Mesendoderm (in vitro differentiated cells): ENCODE measurements around the gene TRPC4. TPM values are rescaled to one million over a fixed set of nuclear protein-coding genes. Genes with fewer than 3 reads are reported as not detected.
"Not testable (repeated sequence)": the region's sequence is repeated elsewhere in the genome, so short reads cannot be mapped to it uniquely, and the experiment has no call there.

Experiments
- DNase-seq: peaks from one replicate; pipeline ENCODE4 v3.0.0; 2013
- H2AK5ac ChIP-seq: 2 replicates; pipeline ENCODE4 v1.6.1; 2013; ENCODE audit warnings: low read length, inconsistent platforms
- H2BK120ac ChIP-seq: 2 replicates; pipeline ENCODE4 v1.6.1; 2013; ENCODE audit warnings: low read depth, mild to moderate bottlenecking, low read length, moderate library complexity, mixed read lengths
- H2BK15ac ChIP-seq: replicated peaks from 2 replicates; pipeline ENCODE4 v1.6.1; 2013; ENCODE audit warnings: low read depth, mild to moderate bottlenecking, moderate library complexity
- H2BK5ac ChIP-seq: 2 replicates; pipeline ENCODE4 v1.6.1; 2013; ENCODE audit warnings: low read length, inconsistent platforms
- H3K18ac ChIP-seq: 2 replicates; pipeline ENCODE4 v1.6.1; 2013; ENCODE audit warnings: mild to moderate bottlenecking, low read length, mixed read lengths
- H3K23ac ChIP-seq: one replicate; pipeline ENCODE4 v1.6.1; 2013; ENCODE audit warnings: low read length
- H3K27ac ChIP-seq: 2 replicates; pipeline ENCODE4 v1.5.1; 2013; ENCODE audit warnings: low read depth, mild to moderate bottlenecking, inconsistent platforms, low read length, moderate library complexity
- H3K27me3 ChIP-seq: 2 replicates; pipeline ENCODE4 v1.6.1; 2013; ENCODE audit warnings: low read length, control low read depth, mild to moderate bottlenecking, inconsistent platforms; ENCODE audit not compliant: insufficient read depth, poor library complexity
- H3K36me3 ChIP-seq: 2 replicates; pipeline ENCODE4 v1.6.1; 2013; ENCODE audit warnings: low read length, inconsistent platforms; ENCODE audit not compliant: control insufficient read depth, insufficient read depth
- H3K4ac ChIP-seq: one replicate; pipeline ENCODE4 v1.6.1; 2013; ENCODE audit warnings: low read depth, mild to moderate bottlenecking, low read length, moderate library complexity
- H3K4me1 ChIP-seq: 2 replicates; pipeline ENCODE4 v1.6.1; 2013; ENCODE audit warnings: low read depth, low read length, inconsistent platforms; ENCODE audit not compliant: control insufficient read depth
- H3K4me2 ChIP-seq: 2 replicates; pipeline ENCODE4 v1.6.1; 2013; ENCODE audit warnings: low read length
- H3K4me3 ChIP-seq: 2 replicates; pipeline ENCODE4 v1.5.1; 2013; ENCODE audit warnings: mild to moderate bottlenecking, low read length
- H3K56ac ChIP-seq: one replicate; pipeline ENCODE4 v1.6.1; 2013; ENCODE audit warnings: low read length
- H3K79me1 ChIP-seq: 2 replicates; pipeline ENCODE4 v1.6.1; 2013; ENCODE audit warnings: low read length, inconsistent platforms
- H3K79me2 ChIP-seq: 2 replicates; pipeline ENCODE4 v1.6.1; 2013; ENCODE audit warnings: mild to moderate bottlenecking, low read length; ENCODE audit not compliant: control insufficient read depth, insufficient read depth
- H3K9ac ChIP-seq: 2 replicates; pipeline ENCODE4 v1.6.1; 2013; ENCODE audit warnings: low read length, inconsistent platforms
- H4K5ac ChIP-seq: one replicate; pipeline ENCODE4 v1.6.1; 2013; ENCODE audit warnings: low read length
- H4K8ac ChIP-seq: one replicate; pipeline ENCODE4 v1.6.1; 2013; ENCODE audit warnings: low read depth, mild to moderate bottlenecking, control low read depth, low read length, moderate library complexity
- WGBS: extraction: QIAGEN DNeasy Blood & Tissue Kit; methylation state at CpG from one replicate; pipeline ENCODE4 v1.1.7; 2013; ENCODE audit warnings: low lambda C conversion rate, missing lambda C conversion rate; ENCODE audit not compliant: insufficient coverage; ENCODE audit errors: extremely low coverage; 5-methylcytosine and 5-hydroxymethylcytosine counted together
- small RNA-seq: library from polyadenylated mRNA; stranded (forward); fragments of <200 nt; extraction: miRNeasy Mini kit (QIAGEN cat#:217004); gene quantifications from one replicate; pipeline ENCODE3, GENCODE V24; 2013; ENCODE audit not compliant: insufficient read depth

The TRPC4 gene

DNA sequence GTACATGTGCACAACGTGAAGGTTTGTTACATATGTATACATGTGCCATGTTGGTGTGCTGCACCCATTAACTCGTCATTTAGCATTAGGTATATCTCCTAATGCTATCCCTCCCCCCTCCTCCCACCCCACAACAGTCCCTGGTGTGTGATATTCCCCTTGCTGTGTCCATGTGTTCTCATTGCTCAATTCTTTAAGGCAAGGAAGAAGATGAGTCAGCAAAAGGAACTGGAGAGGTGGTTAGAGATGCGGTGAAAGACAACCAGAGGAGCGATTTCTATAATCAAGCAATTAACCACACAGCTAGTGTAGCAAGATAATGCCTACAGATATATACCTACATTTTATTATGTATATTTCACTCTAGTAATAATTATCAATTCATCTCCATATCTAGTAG lies 280.2 kb downstream of the TRPC4 start:
- not testable (repeated sequence) for H3K27me3 ChIP-seq, H2BK5ac ChIP-seq, H3K27ac ChIP-seq, H3K4me2 ChIP-seq, H3K9ac ChIP-seq, H2BK120ac ChIP-seq, H3K4ac ChIP-seq, H4K5ac ChIP-seq, H3K36me3 ChIP-seq, H2BK15ac ChIP-seq, H3K23ac ChIP-seq, H3K56ac ChIP-seq, H2AK5ac ChIP-seq, H3K79me1 ChIP-seq, H4K8ac ChIP-seq, H3K79me2 ChIP-seq, H3K4me1 ChIP-seq, H3K18ac ChIP-seq, H3K4me3 ChIP-seq
- no CpG with 5 or more reads among the region's 4 CpGs for WGBS
- peak; percentile 7 for DNase-seq

DNA sequence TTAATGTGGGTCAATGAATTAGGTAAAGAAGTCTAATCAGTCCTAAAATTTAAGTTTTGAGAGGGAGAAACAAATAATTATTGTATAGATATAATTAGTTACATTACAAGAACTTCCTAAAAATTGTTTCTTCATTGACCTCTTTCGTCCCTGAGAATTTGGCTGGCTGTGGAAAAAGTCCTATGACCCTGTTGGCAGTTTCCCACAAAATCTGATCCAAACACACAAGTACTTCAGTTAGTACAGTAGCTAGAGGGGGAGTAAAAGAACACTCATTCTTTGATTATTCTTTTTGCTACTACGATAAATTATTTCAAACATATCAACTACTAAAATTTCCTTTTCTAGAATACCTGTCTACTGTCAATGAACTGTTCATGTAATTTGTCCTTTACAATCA lies 282.3 kb downstream of the TRPC4 start:
- no peak overlapping the region for H4K5ac ChIP-seq
- H3K27me3 ChIP-seq, result no peaks in the 10 kb centered on the region
- no peaks in the 10 kb centered on the region for H3K4me1 ChIP-seq
- H3K18ac ChIP-seq, result no peak overlapping the region
- no peak overlapping the region for H3K4ac ChIP-seq
- WGBS, result 100% methylated on average over 1 of the region's 2 CpGs
- no peak overlapping the region for H2BK120ac ChIP-seq
- no peak overlapping the region for H2AK5ac ChIP-seq
- no peaks in the 10 kb centered on the region for H3K79me2 ChIP-seq
- H4K8ac ChIP-seq, result no peak overlapping the region
- H3K36me3 ChIP-seq, result no peaks in the 10 kb centered on the region
- H3K56ac ChIP-seq, result no peak overlapping the region
- no peak overlapping the region for H3K27ac ChIP-seq
- no peak overlapping the region for H3K4me2 ChIP-seq
- no peak overlapping the region for H2BK15ac ChIP-seq
- no peak for DNase-seq
- no peak overlapping the region for H3K4me3 ChIP-seq
- no peaks in the 10 kb centered on the region for H3K79me1 ChIP-seq
- H2BK5ac ChIP-seq, result no peak overlapping the region
- H3K9ac ChIP-seq, result no peak overlapping the region
- no peak overlapping the region for H3K23ac ChIP-seq

Small RNA genes lying within 50 kb of the gene (small RNA-seq; reads per million reads assigned to genes)
- gene RNA5SP26, result not detected
